Heart left ventricle (tissue), 16 donors: Measurements from ENCODE around the gene CBFA2T2. TPM values are rescaled to one million over a fixed set of nuclear protein-coding genes. Genes with fewer than 3 reads are reported as not detected.

Experiments used
- ATAC-seq, 4 donors: fragments of 200-7000 bp; cut with Tn5 transposase; one replicate each; pipeline ENCODE4 v1.9.1; 2020 to 2022; ENCODE audit warnings: moderate library complexity in 4 of 4, mild to moderate bottlenecking in 3 of 4, moderate number of reproducible peaks in 1 of 4
- DNase-seq, 5 donors: peaks; one replicate each; pipeline ENCODE4 v3.0.0-alpha.2; 2020
- H3K27ac ChIP-seq, 12 donors: fragments of 200-600 bp; sonication (generic) in 4 of 12; one replicate each; pipeline versions ENCODE4 v1.5.0 to v1.8.0; 2016 to 2022; ENCODE audit warnings: mild to moderate bottlenecking in 2 of 12
- H3K27me3 ChIP-seq, 9 donors: fragments of 200-600 bp; sonication (generic) in 2 of 9; one replicate each; pipeline versions ENCODE4 v1.5.1 to v1.8.0; 2016 to 2022; ENCODE audit warnings: mild to moderate bottlenecking in 3 of 9
- H3K36me3 ChIP-seq, 9 donors: fragments of 200-600 bp; sonication (generic) in 2 of 9; one replicate each; pipeline versions ENCODE4 v1.5.0 to v1.8.0; 2018 to 2022; ENCODE audit warnings: mild to moderate bottlenecking in 2 of 9
- H3K4me1 ChIP-seq, 12 donors: fragments of 200-600 bp; sonication (generic) in 4 of 12; one replicate each; pipeline versions ENCODE4 v1.5.0 to v1.8.0; 2016 to 2022; ENCODE audit warnings: mild to moderate bottlenecking in 3 of 12
- H3K4me3 ChIP-seq, 12 donors: fragments of 200-600 bp; sonication (generic) in 4 of 12; one replicate each; pipeline versions ENCODE4 v1.5.0 to v1.8.0; 2017 to 2022; ENCODE audit warnings: mild to moderate bottlenecking in 9 of 12, moderate library complexity in 4 of 12
- H3K9me3 ChIP-seq, 12 donors: fragments of 200-600 bp; sonication (generic) in 4 of 12; one replicate each; pipeline versions ENCODE4 v1.5.0 to v1.8.0; 2016 to 2022; ENCODE audit warnings: mild to moderate bottlenecking in 1 of 12
- POLR2A ChIP-seq, 2 donors: fragments of 450-650 bp; IDR thresholded peaks; one replicate each; pipeline ENCODE4 v1.6.1; 2017; ENCODE audit warnings: antibody characterized with exemption in 2 of 2, mild to moderate bottlenecking in 2 of 2, moderate library complexity in 2 of 2
- WGBS, 4 donors: extraction: QIAGEN DNeasy Blood & Tissue Kit in 2 of 4; methylation state at CpG; one replicate each; pipeline versions ENCODE4 v1.1.5 to v1.1.7; 2013 to 2018; 5-methylcytosine and 5-hydroxymethylcytosine counted together
- intact Hi-C, 10 donors: fragments of 100-400 bp; cut with DNase I; formaldehyde crosslinking; loops; one replicate each; pipeline versions ENCODE4 v1.11.1 to v1.14.2; 2022
- polyA plus RNA-seq, 2 donors: library from polyadenylated mRNA; stranded (reverse); fragments of 200-250 nt; gene quantifications; one replicate each; pipeline ENCODE4 v1.2.3, GENCODE V29; 2013
- total RNA-seq, 9 donors: library from RNA; depleted of rRNA in 2 of 9; stranded (reverse); fragments of >200 nt in 2 of 9; fragmentation: NEBNext Ultra II Directional in 3 of 9; extraction: Animal tissue kit (Norgen Biotek cat#: 25700) in 3 of 9; gene quantifications; one replicate each; pipeline versions ENCODE4 v1.1.0 to v1.2.4, GENCODE V29; 2016 to 2023
- TF ChIP-seq, protein P1 (sequence below), 12 donors: fragments of 200-600 bp; sonication (generic) in 4 of 12; IDR thresholded peaks; one replicate each; pipeline versions ENCODE4 v1.5.0 to v1.8.0; 2018 to 2022; ENCODE audit warnings: antibody characterized with exemption in 12 of 12, mild to moderate bottlenecking in 5 of 12
- donor health status: ischemic (EF 13 %, LVEDD 7.1; RV severe dilation, severe dysfunction).
- donor health status: healthy with polysubstance abuse.
- donor health status: DM: no; HTN: yes; CAD: no.
- donor health status: DM: no; HTN: no; CAD: no.
- donor health status: ischemic (EF 25% LVEDD 6.9; RV normal size, moderate dysfunction).
- donor health status: ischemic (EF 25% LVEDD 5.7; RV mildly dilated, moderate dysfunction).
- donor health status: healthy.
- donor health status: DM: yes; HTN: yes; CAD: no.
- donor health status: ischemic (EF 35%, LVEDD 5.7; RV mildly dilated, moderate dysfunction).
- donor health status: nonischemic (EF 11% LVEDD 7.7; RV severe dilation, severe dysfunction).
- donor health status: DM: yes; HTN: yes; CAD: no.
- donor health status: PGD.
- donor health status: ischemic (EF 29% LVEDD 5.4; RV normal size, mild dysfunction).
- donor health status: nonischemic (EF 23%, LVEDD 6.1; RV moderate dilation, normal function).

CBFA2T2 gene
- total and polyA plus RNA-seq, 11 donors, result 4.6 to 15.0 (median 9.9) TPM

DNA sequence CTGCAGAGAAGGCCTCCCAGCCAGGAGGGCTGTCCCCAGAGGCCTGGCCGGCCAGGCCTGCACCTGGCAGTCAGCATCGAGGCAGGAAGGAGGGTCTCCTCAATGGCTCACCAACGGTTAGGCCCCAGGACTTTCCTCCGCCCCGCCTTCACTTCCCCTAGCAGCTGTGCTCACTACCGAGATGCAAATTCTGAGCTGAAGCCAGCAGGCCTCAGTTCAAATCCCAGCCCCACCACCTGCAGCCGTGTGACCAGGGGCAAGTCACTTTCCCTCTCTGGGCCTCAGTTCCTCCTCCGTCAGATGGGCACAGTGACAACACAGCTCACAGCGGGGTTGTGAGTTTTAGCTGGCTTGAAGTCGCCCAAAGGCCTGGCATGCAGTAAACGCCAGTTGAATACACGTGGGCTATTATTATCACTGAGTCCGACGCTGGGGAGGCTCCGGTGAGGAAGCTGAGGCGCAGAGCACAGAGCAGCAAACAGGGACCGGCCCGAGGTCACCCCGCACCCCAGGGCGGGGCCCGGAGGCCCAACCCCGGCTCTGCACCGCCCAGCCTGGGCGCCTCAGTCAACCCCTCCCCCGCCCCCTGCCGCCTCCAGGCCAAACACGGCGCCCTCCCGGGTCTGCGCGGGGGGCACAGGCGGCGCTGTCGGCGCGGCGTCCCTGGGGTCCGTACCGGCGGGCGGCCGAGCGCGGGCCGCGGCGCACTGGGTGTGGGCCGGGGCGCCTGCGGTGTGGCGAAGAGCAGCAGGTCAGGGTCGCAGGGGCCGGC is 195.6 kb downstream of the CBFA2T2 start:
- TF ChIP-seq POLR2A (IDR thresholded peaks at IDR 0.05), result no peak
- TF ChIP-seq, protein P1, sequence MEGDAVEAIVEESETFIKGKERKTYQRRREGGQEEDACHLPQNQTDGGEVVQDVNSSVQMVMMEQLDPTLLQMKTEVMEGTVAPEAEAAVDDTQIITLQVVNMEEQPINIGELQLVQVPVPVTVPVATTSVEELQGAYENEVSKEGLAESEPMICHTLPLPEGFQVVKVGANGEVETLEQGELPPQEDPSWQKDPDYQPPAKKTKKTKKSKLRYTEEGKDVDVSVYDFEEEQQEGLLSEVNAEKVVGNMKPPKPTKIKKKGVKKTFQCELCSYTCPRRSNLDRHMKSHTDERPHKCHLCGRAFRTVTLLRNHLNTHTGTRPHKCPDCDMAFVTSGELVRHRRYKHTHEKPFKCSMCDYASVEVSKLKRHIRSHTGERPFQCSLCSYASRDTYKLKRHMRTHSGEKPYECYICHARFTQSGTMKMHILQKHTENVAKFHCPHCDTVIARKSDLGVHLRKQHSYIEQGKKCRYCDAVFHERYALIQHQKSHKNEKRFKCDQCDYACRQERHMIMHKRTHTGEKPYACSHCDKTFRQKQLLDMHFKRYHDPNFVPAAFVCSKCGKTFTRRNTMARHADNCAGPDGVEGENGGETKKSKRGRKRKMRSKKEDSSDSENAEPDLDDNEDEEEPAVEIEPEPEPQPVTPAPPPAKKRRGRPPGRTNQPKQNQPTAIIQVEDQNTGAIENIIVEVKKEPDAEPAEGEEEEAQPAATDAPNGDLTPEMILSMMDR (IDR thresholded peaks at IDR 0.05), result no peak
- ATAC-seq (no peak), DNase-seq (no peak)
- no peak overlapping the region for H3K27ac ChIP-seq
- H3K27me3 ChIP-seq, result no peaks in the 10 kb centered on the region
- no peaks in the 10 kb centered on the region for H3K9me3 ChIP-seq
- H3K36me3 ChIP-seq, result no peaks in the 10 kb centered on the region
- peaks cover 0 to 32% (median 14%) of the 10 kb centered on the region in 12 donors for H3K4me1 ChIP-seq
- 0 to 7% (median 3%) methylated on average over 4 to 53 of the region's 53 CpGs for WGBS, 4 donors
- H3K4me3 ChIP-seq, result peak overlapping the region in 10 of 12 donors; percentile 24 to 73 (median 42)
- intact Hi-C loops, result loop anchor here in 3 of 10 donors (5.0 to 10.0 kb wide), 2 partner anchors 37 to 309 kb away; partner anchors contain the start of genes PXMP4 (in 3 of the 3) and RALY (in 1 of the 3)

DNA sequence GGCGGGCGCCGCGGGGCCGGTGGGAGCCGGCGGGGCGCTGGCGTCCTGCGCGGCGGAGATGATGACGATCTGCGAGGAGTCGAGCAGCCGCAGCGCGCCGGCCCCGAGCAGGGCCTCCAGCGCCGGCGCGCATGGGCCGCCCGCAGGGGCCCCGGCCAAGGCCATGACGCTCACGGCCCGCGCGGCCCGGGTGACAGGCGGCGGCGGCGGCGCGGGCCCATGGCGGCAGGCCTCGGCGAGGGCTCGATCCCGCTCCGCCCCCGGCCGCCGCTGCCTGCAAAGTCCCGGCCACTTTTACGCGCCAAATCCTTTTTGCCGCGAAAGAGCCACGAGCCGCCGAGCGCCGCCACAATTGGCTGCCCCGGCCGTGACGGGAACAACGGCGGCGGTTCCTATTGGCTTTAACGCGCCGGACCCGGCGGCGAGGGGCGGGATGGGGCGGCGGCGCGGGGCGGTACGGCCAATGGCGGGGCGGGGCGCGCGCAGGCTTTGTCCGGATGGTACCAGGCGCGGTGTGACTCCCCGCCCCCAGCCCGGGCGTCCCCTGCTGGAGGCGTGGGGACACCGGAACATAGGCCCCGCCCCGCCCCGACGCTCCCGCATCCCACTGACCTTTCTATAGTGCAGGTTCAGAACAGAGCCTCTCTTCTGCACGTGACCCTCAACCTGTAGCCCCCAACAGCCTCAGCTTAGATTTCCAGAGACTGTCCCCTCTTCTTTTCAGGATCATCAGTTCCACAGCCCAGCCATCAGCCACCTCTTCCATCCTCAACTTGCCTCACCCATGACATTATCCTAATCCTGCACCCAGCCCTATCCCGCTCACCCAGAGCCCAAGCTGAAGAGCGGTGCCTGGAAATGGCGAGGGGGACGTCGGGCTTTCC is 196.4 kb downstream of the CBFA2T2 start, which contains the start of gene E2F1:
E2F1 (minus strand) TSS at position 286 of the 884 bp plus-strand sequence; CDS start at position 165, 121 bp downstream.
- TF ChIP-seq, protein P1 (IDR thresholded peaks at IDR 0.05), result peak in 10 of 12 donors; percentile 29 to 72 (median 47)
- peak in 1 of 2 donors; percentile 20 for TF ChIP-seq POLR2A (IDR thresholded peaks at IDR 0.05)
- Histone ChIP-seq H3K4me1 (peaks cover 0 to 35% (median 14%) of the 10 kb centered on the region in 12 donors), H3K4me3 (peak within 1 kb of the TSS in 10 of 12 donors; percentile 24 to 73 (median 42)), H3K27me3 (no peaks in the 10 kb centered on the region), H3K9me3 (no peaks in the 10 kb centered on the region), H3K27ac (peak within 1 kb of the TSS in 7 of 12 donors; percentile 12 to 70 (median 17)), H3K36me3 (no peaks in the 10 kb centered on the region)
- peak; percentile 97 to 98 (median 97) for DNase-seq
- WGBS, 4 donors, result 2 to 17% (median 6%) methylated on average over 10 to 101 of the region's 101 CpGs
- intact Hi-C loops, result loop anchor here in 3 of 10 donors (5.0 to 10.0 kb wide), 2 partner anchors 36 to 308 kb away; partner anchors contain the start of genes PXMP4 (in 3 of the 3) and RALY (in 1 of the 3)
- peak; percentile 97 to 99 (median 99) for ATAC-seq

DNA sequence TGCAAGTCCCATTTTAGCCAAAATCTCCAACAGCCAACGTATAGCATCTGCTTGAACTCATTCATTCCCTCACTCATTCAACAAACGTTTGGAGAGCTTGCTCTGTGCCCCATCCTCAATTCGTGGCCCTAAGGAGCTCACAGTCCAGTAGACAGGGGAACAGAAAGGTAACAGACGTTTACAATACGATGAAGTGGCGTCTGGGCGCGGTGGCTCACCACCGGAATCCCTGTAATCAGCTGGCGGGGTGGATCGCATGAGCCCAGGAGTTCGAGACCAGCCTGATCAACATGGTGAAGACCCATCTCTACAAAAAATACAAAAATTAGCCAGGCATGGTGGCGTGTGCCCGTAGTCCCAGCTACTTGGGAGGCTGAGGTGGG is 197.1 kb downstream of the CBFA2T2 start:
- DNase-seq (no peak), ATAC-seq (no peak)
- H3K9me3 ChIP-seq, result no peaks in the 10 kb centered on the region
- intact Hi-C loops, result loop anchor here in 3 of 10 donors (5.0 to 10.0 kb wide), 2 partner anchors 35 to 308 kb away; partner anchors contain the start of genes PXMP4 (in 3 of the 3) and RALY (in 1 of the 3)
- no peaks in the 10 kb centered on the region for H3K36me3 ChIP-seq
- peaks cover 0 to 35% (median 14%) of the 10 kb centered on the region in 12 donors for H3K4me1 ChIP-seq
- TF ChIP-seq, protein P1 (IDR thresholded peaks at IDR 0.05), result no peak
- no peak for TF ChIP-seq POLR2A (IDR thresholded peaks at IDR 0.05)
- peak overlapping the region in 7 of 12 donors; percentile 12 to 70 (median 17) for H3K27ac ChIP-seq
- WGBS, 4 donors, result 82 to 85% (median 83%) methylated on average over 14 of the region's 14 CpGs
- H3K27me3 ChIP-seq, result no peaks in the 10 kb centered on the region
- H3K4me3 ChIP-seq, result peak overlapping the region in 8 of 12 donors; percentile 24 to 73 (median 42)
